ENCODE data around the gene CCL26.

DNA sequence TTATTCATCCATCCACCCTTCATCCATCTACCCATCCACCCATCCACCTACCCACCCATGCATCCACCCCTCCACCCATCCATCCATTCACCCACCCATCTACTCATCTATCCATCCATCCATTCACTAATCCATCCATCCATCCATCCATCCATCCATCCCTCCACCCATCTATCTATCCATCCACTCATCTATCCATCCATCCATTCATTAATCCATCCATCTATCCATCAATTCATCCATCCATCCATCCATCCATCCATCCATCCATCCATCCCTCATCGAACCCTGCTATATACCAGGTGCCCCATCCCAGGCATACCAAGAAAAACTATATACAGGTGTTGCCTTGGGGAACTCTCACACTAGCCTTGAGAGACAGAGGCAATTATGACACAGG, 48.7 kb upstream of the CCL26 start:
- no peak for TF ChIP-seq ZFP1 (CRISPR knock-in tag; IDR thresholded peaks at IDR 0.05)
- TF ChIP-seq BRCA1 (IDR thresholded peaks at IDR 0.05): no peak
- no peak for TF ChIP-seq BRCA1 (CRISPR knock-in tag; IDR thresholded peaks at IDR 0.05)
- TF ChIP-seq BRF1 (IDR thresholded peaks at IDR 0.05; ENCODE audit: borderline replicate concordance, extremely low read depth, insufficient read length): no peak
- no peak for TF ChIP-seq HOXB6 (CRISPR knock-in tag; IDR thresholded peaks at IDR 0.05; ENCODE audit: borderline replicate concordance)
- TF ChIP-seq RFX5 (IDR thresholded peaks at IDR 0.05; ENCODE audit: low read depth, low read length): no peak
- TF ChIP-seq, protein P1, sequence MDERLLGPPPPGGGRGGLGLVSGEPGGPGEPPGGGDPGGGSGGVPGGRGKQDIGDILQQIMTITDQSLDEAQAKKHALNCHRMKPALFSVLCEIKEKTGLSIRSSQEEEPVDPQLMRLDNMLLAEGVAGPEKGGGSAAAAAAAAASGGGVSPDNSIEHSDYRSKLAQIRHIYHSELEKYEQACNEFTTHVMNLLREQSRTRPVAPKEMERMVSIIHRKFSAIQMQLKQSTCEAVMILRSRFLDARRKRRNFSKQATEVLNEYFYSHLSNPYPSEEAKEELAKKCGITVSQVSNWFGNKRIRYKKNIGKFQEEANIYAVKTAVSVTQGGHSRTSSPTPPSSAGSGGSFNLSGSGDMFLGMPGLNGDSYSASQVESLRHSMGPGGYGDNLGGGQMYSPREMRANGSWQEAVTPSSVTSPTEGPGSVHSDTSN (CRISPR knock-in tag; IDR thresholded peaks at IDR 0.05; ENCODE audit: low read depth): no peak
- TF ChIP-seq, protein P1 (tag; conservative IDR thresholded peaks at IDR 0.05; ENCODE audit: low read depth): no peak
- TF ChIP-seq, protein P2, sequence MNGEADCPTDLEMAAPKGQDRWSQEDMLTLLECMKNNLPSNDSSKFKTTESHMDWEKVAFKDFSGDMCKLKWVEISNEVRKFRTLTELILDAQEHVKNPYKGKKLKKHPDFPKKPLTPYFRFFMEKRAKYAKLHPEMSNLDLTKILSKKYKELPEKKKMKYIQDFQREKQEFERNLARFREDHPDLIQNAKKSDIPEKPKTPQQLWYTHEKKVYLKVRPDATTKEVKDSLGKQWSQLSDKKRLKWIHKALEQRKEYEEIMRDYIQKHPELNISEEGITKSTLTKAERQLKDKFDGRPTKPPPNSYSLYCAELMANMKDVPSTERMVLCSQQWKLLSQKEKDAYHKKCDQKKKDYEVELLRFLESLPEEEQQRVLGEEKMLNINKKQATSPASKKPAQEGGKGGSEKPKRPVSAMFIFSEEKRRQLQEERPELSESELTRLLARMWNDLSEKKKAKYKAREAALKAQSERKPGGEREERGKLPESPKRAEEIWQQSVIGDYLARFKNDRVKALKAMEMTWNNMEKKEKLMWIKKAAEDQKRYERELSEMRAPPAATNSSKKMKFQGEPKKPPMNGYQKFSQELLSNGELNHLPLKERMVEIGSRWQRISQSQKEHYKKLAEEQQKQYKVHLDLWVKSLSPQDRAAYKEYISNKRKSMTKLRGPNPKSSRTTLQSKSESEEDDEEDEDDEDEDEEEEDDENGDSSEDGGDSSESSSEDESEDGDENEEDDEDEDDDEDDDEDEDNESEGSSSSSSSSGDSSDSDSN (IDR thresholded peaks at IDR 0.05; ENCODE audit: borderline replicate concordance in 1 of 2, low read depth in 2 of 2, low read length in 2 of 2): no peak
- no peak for TF ChIP-seq FUS (optimal IDR thresholded peaks at IDR 0.05; ENCODE audit: low read depth, low read length)
- TF ChIP-seq, protein P3, sequence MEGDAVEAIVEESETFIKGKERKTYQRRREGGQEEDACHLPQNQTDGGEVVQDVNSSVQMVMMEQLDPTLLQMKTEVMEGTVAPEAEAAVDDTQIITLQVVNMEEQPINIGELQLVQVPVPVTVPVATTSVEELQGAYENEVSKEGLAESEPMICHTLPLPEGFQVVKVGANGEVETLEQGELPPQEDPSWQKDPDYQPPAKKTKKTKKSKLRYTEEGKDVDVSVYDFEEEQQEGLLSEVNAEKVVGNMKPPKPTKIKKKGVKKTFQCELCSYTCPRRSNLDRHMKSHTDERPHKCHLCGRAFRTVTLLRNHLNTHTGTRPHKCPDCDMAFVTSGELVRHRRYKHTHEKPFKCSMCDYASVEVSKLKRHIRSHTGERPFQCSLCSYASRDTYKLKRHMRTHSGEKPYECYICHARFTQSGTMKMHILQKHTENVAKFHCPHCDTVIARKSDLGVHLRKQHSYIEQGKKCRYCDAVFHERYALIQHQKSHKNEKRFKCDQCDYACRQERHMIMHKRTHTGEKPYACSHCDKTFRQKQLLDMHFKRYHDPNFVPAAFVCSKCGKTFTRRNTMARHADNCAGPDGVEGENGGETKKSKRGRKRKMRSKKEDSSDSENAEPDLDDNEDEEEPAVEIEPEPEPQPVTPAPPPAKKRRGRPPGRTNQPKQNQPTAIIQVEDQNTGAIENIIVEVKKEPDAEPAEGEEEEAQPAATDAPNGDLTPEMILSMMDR (IDR thresholded peaks at IDR 0.05 in 2 of 3, conservative IDR thresholded peaks at IDR 0.05 in 1 of 3; ENCODE audit: insufficient read depth in 2 of 3, low read depth in 1 of 3, low read length in 3 of 3): no peak
